8988T (cell line): Measurements from ENCODE around the gene TARS3.
"Not testable (repeated sequence)": the region's sequence is repeated elsewhere in the genome, so short reads cannot be mapped to it uniquely, and the experiment has no call there.

Source experiments
- DNase-seq: peaks from one replicate; pipeline ENCODE4 v3.0.0; 2011

Gene TARS3

GRCh38 chr15:101697488-101697887 lies 26.8 kb downstream of the TARS3 start:
- no peak for DNase-seq

- no peak for DNase-seq
Measured at GRCh38 chr15:101696829-101697228, 27.4 kb downstream of the TARS3 start.

DNA sequence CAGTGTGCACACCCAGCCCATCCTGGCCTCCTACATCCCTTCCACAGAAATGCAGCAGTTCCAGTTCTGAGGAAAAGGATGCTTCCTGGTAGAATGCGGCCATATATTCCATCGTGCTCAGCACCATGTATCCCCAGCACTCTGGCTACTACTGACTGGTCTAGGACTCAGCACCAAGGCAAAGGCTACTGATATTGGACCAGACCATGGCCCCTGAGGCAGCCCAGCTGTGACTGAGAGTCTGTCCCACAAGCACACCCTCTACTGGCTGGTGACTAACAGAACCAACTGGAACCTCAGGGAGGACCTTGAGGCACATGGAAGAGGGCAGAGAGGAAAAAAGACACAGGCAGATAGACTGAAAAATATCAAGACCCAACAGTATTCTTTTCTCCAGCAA lies 30.0 kb downstream of the TARS3 start:
- no peak for DNase-seq

DNA sequence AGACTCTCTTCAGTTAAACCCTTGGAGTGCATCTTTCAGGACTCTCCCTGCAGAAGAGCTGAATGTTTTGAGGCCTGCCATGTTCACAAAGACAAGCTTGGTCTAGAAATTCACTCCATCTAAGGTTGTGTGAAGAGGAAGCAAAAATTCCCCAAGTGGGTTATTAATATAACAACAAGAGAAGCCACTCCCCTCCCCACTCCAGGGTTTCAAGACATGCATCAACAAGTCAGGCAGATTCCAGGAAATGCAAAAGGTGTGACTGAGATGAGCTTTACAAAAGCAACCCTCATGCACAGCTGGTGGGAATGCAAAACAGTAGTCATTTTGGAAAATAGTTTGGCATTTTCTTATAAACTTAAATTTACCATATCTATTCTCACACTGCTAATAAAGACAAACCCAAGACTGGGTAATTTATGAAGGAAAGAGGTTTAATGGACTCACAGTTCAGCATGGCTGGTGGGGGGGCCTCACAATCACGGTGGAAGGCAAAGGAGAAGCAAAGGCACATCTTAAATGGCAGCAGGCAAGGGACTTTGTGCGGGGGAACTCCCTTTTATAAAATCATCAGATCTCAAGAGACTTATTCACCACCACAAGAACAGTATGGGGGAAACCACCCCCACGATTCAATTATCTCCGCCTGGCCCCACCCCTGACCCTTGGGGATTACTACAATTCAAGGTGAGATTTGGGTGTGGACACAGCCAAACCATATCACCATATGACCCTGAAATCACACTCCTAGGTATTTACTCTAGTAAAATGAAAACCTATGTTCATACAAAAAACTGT lies 31.3 kb downstream of the TARS3 start:
- no peak for DNase-seq

GRCh38 chr15:101689901-101690300 lies 34.4 kb downstream of the TARS3 start:
- DNase-seq: no peak

- DNase-seq: no peak
Measured at GRCh38 chr15:101686718-101687117, 37.6 kb downstream of the TARS3 start.

GRCh38 chr15:101684877-101685276 lies 39.4 kb downstream of the TARS3 start:
- no peak for DNase-seq

GRCh38 chr15:101684384-101684783 lies 39.9 kb downstream of the TARS3 start:
- no peak for DNase-seq

- DNase-seq: no peak
Measured at GRCh38 chr15:101679806-101680205, 44.5 kb downstream of the TARS3 start.

GRCh38 chr15:101676921-101677329 lies 47.3 kb downstream of the TARS3 start:
- no peak for DNase-seq

GRCh38 chr15:101675796-101676582 lies 48.3 kb downstream of the TARS3 start:
- DNase-seq: no peak

DNA sequence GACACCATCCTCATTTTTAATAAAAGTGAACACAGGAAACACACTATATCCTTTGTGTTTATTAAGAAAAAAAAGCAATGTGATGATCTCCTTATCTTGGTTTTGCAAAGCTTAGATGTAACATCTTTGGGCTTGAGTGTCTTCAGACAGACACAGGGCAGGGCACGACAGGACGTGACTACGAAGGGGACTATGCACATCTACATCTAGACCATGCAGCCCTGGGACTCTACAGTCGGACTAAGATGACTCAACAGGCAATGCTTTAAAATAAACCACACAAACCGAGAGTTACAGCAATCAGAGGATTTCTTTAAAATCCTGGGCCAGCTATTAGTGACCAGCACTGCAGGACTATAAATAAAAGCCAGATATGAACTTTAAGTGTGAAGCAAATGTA lies 49.3 kb downstream of the TARS3 start:
- no peak for DNase-seq

DNA sequence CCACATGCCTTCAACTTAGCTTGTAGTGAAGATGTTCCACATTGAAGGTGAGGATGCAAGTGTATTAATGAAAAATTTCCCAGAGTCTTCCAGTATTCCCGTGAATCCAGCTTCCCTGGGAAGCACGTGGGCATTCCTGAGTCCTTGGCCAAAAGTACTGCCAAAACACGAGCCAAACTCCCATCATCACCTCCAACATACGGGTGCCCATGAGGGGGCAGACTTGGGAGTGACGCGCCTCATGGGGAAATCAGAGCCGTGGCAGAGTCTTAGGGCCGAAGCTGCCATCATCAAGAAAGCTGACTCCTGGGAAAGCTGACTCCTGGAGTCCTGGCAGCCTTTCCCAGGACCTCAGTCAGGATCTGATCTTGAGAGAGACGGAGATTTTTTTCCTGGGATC lies 52.0 kb downstream of the TARS3 start:
- no peak for DNase-seq

DNA sequence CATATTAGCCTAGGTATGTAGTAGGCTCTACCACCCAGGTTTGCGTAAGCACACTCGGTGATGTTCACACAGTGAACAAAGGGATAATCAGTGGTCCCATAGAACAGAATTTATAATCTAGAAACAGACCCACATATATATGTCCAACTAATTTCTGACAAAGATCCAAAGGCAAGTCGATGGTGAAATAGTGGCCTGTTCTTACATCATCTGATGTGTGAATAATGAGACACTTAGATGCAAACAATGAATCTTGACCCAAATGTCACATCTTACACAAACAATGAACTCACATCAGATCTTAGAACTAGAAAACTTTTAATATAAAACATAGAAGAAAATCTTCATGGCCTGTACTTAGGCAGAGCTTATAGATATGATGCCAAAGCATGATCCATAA lies 54.5 kb downstream of the TARS3 start:
- DNase-seq: no peak

- no peak for DNase-seq
Measured at GRCh38 chr15:101667881-101668280, 56.4 kb downstream of the TARS3 start.

GRCh38 chr15:101664303-101664913 lies 59.9 kb downstream of the TARS3 start:
- no peak for DNase-seq

DNA sequence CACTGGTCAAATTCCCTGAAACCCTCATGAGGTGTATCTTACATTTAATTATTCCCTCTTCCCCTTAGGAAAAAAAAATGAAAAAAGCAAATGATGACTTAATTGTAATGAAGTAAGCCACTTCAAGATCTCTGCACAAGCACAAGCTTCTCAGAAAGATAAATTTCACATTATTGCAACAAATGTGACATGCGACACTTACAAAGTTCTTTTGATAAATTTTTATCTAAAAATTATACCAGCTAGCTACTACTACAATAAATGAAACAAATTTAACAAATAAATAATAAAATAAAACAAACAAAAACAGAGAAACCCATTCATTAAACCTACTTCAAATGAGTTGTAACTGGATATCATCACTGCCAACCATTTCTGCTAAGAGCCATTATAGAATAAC lies 62.1 kb downstream of the TARS3 start:
- no peak for DNase-seq

GRCh38 chr15:101660005-101660404 lies 64.3 kb downstream of the TARS3 start:
- no peak for DNase-seq

- no peak for DNase-seq
Measured at GRCh38 chr15:101657968-101658784, 66.1 kb downstream of the TARS3 start.

GRCh38 chr15:101657171-101657570 lies 67.1 kb downstream of the TARS3 start:
- DNase-seq: no peak

DNA sequence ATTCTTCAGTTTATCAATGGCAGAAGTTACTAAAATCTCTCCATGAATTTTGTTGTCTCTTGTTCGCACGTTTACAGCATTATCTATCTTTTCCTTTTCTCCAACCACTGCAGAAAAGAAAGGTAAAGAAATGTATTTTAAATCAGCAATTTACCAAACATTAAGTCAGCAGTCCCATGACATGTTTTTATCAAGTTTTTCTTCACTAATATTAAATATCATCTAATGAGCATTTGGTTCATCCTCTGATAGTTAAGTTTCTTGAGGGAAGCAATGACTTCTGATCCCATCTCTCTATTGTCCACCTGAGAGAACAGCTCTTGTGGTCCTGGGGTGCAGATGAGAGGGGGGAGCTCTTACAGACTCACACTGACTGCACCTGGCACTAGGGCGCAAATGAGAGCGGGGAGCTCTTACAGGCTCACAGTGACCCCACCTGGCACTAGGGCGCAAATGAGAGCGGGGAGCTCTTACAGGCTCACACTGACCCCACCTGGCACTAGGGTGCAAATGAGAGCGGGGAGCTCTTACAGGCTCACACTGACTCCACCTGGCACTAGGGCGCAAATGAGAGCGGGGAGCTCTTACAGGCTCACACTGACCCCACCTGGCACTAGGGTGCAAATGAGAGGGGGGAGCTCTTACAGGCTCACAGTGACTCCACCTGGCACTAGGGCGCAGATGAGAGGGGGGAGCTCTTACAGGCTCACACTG lies 69.5 kb downstream of the TARS3 start:
- not testable (repeated sequence) for DNase-seq

- no peak for DNase-seq
Measured at GRCh38 chr15:101654171-101654570, 70.1 kb downstream of the TARS3 start.
